ENCODE measurements around the gene KLHL18. TPM values are rescaled to one million over a fixed set of nuclear protein-coding genes. Genes with fewer than 3 reads are reported as not detected.
A peak's percentile ranks its signal among the peaks of the same experiment; 100 is the strongest.

KLHL18 gene
- total RNA-seq, 2 experiments from 2014 or later = 20.7 to 21.6 TPM

DNA sequence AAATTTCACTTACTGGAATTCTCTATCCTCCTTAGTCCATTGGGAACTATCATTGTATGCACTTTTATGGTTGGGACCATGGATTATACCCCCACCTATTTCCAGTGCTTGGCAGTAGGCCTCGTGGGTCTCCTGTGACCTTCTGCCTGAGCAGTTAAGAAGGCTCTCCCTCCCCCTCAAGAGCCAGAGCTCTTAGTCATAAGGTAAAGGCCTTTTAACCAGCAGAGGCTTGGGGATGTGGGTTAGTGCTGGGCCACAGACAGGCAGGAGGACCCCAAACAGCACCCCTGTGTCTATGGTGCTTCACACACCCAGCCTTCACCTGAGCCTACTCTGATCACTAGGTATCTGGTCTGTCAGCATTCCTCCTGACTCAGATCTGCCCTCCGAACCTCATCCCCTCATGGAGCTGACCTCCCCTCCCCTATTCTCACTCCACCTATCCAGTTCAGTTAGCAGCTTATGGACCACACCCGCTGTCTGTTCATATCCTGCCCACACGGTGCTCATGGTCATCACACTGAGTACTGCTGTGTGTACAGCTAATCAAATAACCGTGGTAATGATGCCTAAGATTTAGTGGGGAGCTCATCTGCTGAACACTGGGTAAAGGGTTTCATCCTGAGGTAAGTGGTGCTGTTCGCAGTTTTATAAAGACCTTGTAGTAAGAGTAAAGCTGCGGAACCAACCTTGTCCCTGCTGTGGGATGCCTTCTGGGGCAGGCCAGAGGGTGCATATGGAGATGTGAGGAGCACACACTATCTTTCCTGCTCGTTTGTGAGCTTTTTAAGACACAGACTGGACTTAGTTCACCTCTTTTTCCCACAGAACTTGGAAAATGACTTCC, 40.9 kb downstream of the KLHL18 start:
- Mint-ChIP-seq H3K9me3 (no peaks in the 10 kb centered on the region), H3K36me3 (ENCODE audit: low read depth) (peaks cover 9% of the 10 kb centered on the region), H3K4me3 (no peak overlapping the region), H3K4me1 (ENCODE audit: low read depth) (no peaks in the 10 kb centered on the region), H3K27me3 (ENCODE audit: low read depth) (no peaks in the 10 kb centered on the region), H3K27ac (no peak overlapping the region)
- CTCF ChIA-PET = interaction anchor here (0.6 to 3.9 kb wide), 16 partner anchors 10 to 428 kb away, joined by 3 to 19 read pairs (median 3); partner anchors contain the start of gene SETD2
- DNase-seq = no peak
- intact Hi-C loops (cut with micrococcal nuclease) = loop anchor here (1.0 to 5.0 kb wide), 5 partner anchors 159 to 618 kb away; partner anchors contain the start of gene SETD2

- intact Hi-C loops (cut with micrococcal nuclease) = loop anchor here (1.0 to 5.0 kb wide), 5 partner anchors 160 to 619 kb away; partner anchors contain the start of gene SETD2
- no peak overlapping the region for H3K27ac Mint-ChIP-seq
- peak; percentile 66 for DNase-seq
- no peak overlapping the region for H3K4me3 Mint-ChIP-seq
- CTCF ChIA-PET = interaction anchor here (0.6 to 3.9 kb wide), 11 partner anchors 11 to 406 kb away, joined by 3 to 19 read pairs (median 4); partner anchors contain the start of gene SETD2
- H3K27me3 Mint-ChIP-seq (ENCODE audit: low read depth) = no peaks in the 10 kb centered on the region
- no peaks in the 10 kb centered on the region for H3K4me1 Mint-ChIP-seq (ENCODE audit: low read depth)
- H3K36me3 Mint-ChIP-seq (ENCODE audit: low read depth) = peaks cover 9% of the 10 kb centered on the region
- H3K9me3 Mint-ChIP-seq = no peaks in the 10 kb centered on the region
Measured at GRCh38 chr3:47324278-47324865, 41.6 kb downstream of the KLHL18 start.

- Mint-ChIP-seq H3K4me1 (ENCODE audit: low read depth) (no peaks in the 10 kb centered on the region), H3K4me3 (no peak overlapping the region), H3K27ac (no peak overlapping the region), H3K36me3 (ENCODE audit: low read depth) (peaks cover 17% of the 10 kb centered on the region), H3K27me3 (ENCODE audit: low read depth) (no peaks in the 10 kb centered on the region), H3K9me3 (no peaks in the 10 kb centered on the region)
- no peak for DNase-seq
- CTCF ChIA-PET = no interaction called here
- intact Hi-C loops (cut with micrococcal nuclease) = no loop called here
Measured at GRCh38 chr3:47333907-47334306, 51.2 kb downstream of the KLHL18 start.

DNA sequence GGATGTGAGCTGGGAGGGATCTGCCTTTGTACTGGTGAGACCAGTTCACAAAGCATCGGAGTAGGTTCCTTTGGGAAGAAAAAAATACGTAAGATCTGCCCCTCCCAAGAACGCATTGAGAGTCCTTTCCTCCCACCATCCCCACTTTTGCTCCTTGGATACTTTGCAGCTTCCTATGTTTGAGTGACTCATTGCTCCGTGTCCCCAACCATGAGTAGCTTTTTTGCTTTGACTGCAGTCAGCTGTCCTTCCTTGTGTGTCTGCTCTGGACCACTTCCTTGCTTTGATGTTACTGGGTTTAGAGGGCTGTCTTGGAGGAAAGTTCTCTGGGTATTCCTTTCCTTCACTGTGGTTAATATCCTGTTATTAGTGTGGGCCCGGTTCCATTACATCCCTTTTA, 54.9 kb downstream of the KLHL18 start:
- Mint-ChIP-seq H3K36me3 (ENCODE audit: low read depth) (peaks cover 18% of the 10 kb centered on the region), H3K4me3 (no peak overlapping the region), H3K9me3 (no peaks in the 10 kb centered on the region), H3K27me3 (ENCODE audit: low read depth) (no peaks in the 10 kb centered on the region), H3K27ac (no peak overlapping the region), H3K4me1 (ENCODE audit: low read depth) (no peaks in the 10 kb centered on the region)
- intact Hi-C loops (cut with micrococcal nuclease) = no loop called here
- CTCF ChIA-PET = no interaction called here
- no peak for DNase-seq

GRCh38 chr3:47339951-47340350, 57.2 kb downstream of the KLHL18 start:
- no peak overlapping the region for H3K27ac Mint-ChIP-seq
- intact Hi-C loops (cut with micrococcal nuclease) = no loop called here
- H3K4me1 Mint-ChIP-seq (ENCODE audit: low read depth) = no peaks in the 10 kb centered on the region
- H3K9me3 Mint-ChIP-seq = no peaks in the 10 kb centered on the region
- CTCF ChIA-PET = no interaction called here
- no peaks in the 10 kb centered on the region for H3K27me3 Mint-ChIP-seq (ENCODE audit: low read depth)
- peaks cover 26% of the 10 kb centered on the region for H3K36me3 Mint-ChIP-seq (ENCODE audit: low read depth)
- no peak for DNase-seq
- no peak overlapping the region for H3K4me3 Mint-ChIP-seq

GRCh38 chr3:47340866-47341265, 58.1 kb downstream of the KLHL18 start:
- Mint-ChIP-seq H3K9me3 (no peaks in the 10 kb centered on the region), H3K4me3 (no peak overlapping the region), H3K36me3 (ENCODE audit: low read depth) (peaks cover 29% of the 10 kb centered on the region), H3K27ac (no peak overlapping the region), H3K27me3 (ENCODE audit: low read depth) (no peaks in the 10 kb centered on the region), H3K4me1 (ENCODE audit: low read depth) (peaks cover 4% of the 10 kb centered on the region)
- DNase-seq = no peak
- intact Hi-C loops (cut with micrococcal nuclease) = no loop called here
- CTCF ChIA-PET = interaction anchor here (0.5 kb wide), 1 partner anchor 365 kb away, joined by 3 read pairs; no protein-coding TSS in a partner anchor

DNA sequence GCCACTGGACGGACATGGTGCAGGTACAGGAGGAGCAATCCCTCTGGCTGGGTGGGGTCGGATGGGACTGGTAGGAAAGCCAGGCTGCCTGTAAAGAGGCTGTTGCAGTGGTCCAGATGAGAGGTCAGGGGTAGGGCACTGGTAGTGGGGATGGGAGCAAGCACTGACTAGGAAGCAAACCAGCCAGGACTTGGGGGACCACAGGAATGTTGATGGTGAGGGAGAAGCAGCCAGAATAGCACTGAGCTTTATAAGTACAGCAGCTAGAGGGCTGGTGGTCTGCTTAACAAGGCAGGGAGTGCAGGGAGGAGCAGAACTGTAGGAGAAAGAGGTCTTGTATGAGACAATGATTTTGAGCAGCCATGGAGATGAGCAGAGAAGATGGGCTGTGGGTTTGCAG, 59.4 kb downstream of the KLHL18 start:
- Mint-ChIP-seq H3K27me3 (ENCODE audit: low read depth) (no peaks in the 10 kb centered on the region), H3K36me3 (ENCODE audit: low read depth) (peaks cover 24% of the 10 kb centered on the region), H3K4me1 (ENCODE audit: low read depth) (peaks cover 4% of the 10 kb centered on the region), H3K4me3 (no peak overlapping the region), H3K9me3 (no peaks in the 10 kb centered on the region), H3K27ac (no peak overlapping the region)
- intact Hi-C loops (cut with micrococcal nuclease) = no loop called here
- no peak for DNase-seq
- CTCF ChIA-PET = no interaction called here

GRCh38 chr3:47342812-47343211, 60.1 kb downstream of the KLHL18 start:
- intact Hi-C loops (cut with micrococcal nuclease) = no loop called here
- no peaks in the 10 kb centered on the region for H3K9me3 Mint-ChIP-seq
- peaks cover 24% of the 10 kb centered on the region for H3K36me3 Mint-ChIP-seq (ENCODE audit: low read depth)
- H3K27me3 Mint-ChIP-seq (ENCODE audit: low read depth) = no peaks in the 10 kb centered on the region
- peaks cover 4% of the 10 kb centered on the region for H3K4me1 Mint-ChIP-seq (ENCODE audit: low read depth)
- CTCF ChIA-PET = no interaction called here
- no peak overlapping the region for H3K4me3 Mint-ChIP-seq
- no peak overlapping the region for H3K27ac Mint-ChIP-seq
- no peak for DNase-seq

- H3K4me3 Mint-ChIP-seq = no peak overlapping the region
- H3K36me3 Mint-ChIP-seq (ENCODE audit: low read depth) = peaks cover 19% of the 10 kb centered on the region
- CTCF ChIA-PET = interaction anchor here (0.6 kb wide), 1 partner anchor 516 kb away, joined by 3 read pairs; no protein-coding TSS in a partner anchor
- no peak overlapping the region for H3K27ac Mint-ChIP-seq
- intact Hi-C loops (cut with micrococcal nuclease) = no loop called here
- no peaks in the 10 kb centered on the region for H3K9me3 Mint-ChIP-seq
- H3K4me1 Mint-ChIP-seq (ENCODE audit: low read depth) = peaks cover 4% of the 10 kb centered on the region
- H3K27me3 Mint-ChIP-seq (ENCODE audit: low read depth) = no peaks in the 10 kb centered on the region
- DNase-seq = no peak
Measured at GRCh38 chr3:47343471-47343971, 60.8 kb downstream of the KLHL18 start.

DNA sequence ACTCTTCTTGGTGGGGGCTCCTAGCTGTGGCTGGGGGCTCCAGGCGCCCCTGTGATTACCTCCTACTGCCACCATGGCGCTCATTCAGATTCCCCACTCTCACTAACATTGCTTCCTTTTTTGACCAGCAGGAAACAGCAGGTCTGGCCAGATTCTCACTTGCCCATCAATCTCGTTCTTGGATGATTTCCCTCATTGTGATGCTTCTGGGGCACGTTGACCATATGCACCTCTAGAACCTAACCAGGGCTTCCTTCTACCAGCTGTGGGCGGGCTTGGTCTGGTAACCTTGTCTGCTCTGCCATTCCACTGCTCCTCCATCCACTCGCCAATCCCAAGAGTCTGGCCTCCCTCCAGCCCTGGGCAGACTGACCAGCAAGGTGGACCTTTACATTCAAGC, 62.2 kb downstream of the KLHL18 start:
- Mint-ChIP-seq H3K36me3 (ENCODE audit: low read depth) (peaks cover 15% of the 10 kb centered on the region), H3K4me1 (ENCODE audit: low read depth) (peaks cover 4% of the 10 kb centered on the region), H3K27ac (no peak overlapping the region), H3K27me3 (ENCODE audit: low read depth) (no peaks in the 10 kb centered on the region), H3K4me3 (no peak overlapping the region), H3K9me3 (no peaks in the 10 kb centered on the region)
- intact Hi-C loops (cut with micrococcal nuclease) = no loop called here
- CTCF ChIA-PET = no interaction called here
- no peak for DNase-seq

DNA sequence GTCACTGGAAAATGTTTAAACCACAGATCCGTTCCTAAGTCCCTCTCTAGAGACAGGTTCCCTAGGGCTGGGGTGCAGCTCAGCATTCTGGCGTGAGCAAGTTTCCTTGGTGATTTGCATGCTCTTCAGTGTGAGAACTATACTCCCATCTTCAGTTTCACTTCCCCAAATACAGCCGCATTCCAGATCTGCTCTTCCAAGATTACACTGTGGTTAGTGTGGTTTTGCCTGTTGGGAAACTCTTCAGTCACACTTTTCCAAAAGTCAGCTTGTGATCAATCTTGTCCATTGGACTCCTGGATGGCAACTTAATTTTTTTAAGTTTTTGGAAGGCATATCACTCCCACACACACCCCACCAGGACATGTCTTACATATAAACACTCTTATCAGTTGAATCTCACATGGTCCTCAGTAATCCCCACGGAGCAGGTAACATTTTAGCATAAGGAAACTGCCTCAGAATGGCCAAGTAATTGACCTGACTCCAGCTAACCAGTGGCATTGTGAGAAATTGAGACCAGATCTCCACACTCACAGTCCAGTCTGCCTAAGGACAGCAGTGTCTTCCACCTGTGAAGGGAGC, 64.6 kb downstream of the KLHL18 start:
- Mint-ChIP-seq H3K4me3 (no peak overlapping the region), H3K27me3 (ENCODE audit: low read depth) (no peaks in the 10 kb centered on the region), H3K9me3 (no peaks in the 10 kb centered on the region), H3K36me3 (ENCODE audit: low read depth) (peaks cover 12% of the 10 kb centered on the region), H3K4me1 (ENCODE audit: low read depth) (peaks cover 4% of the 10 kb centered on the region), H3K27ac (no peak overlapping the region)
- CTCF ChIA-PET = no interaction called here
- intact Hi-C loops (cut with micrococcal nuclease) = no loop called here
- DNase-seq = no peak

GRCh38 chr3:47348411-47349154, 65.8 kb downstream of the KLHL18 start:
- Mint-ChIP-seq H3K27ac (no peak overlapping the region), H3K4me1 (ENCODE audit: low read depth) (peaks cover 4% of the 10 kb centered on the region), H3K9me3 (no peaks in the 10 kb centered on the region), H3K27me3 (ENCODE audit: low read depth) (no peaks in the 10 kb centered on the region), H3K36me3 (ENCODE audit: low read depth) (peaks cover 11% of the 10 kb centered on the region), H3K4me3 (no peak overlapping the region)
- intact Hi-C loops (cut with micrococcal nuclease) = no loop called here
- DNase-seq = no peak
- CTCF ChIA-PET = interaction anchor here (0.6 kb wide), 1 partner anchor 679 kb away, joined by 3 read pairs; no protein-coding TSS in a partner anchor

All from activated naive CD4-positive, alpha-beta T cell treated with anti-CD3 and anti-CD28 coated beads for 36 hours (primary cell).